ENCODE data around the gene LRCH3.

LRCH3 gene

DNA sequence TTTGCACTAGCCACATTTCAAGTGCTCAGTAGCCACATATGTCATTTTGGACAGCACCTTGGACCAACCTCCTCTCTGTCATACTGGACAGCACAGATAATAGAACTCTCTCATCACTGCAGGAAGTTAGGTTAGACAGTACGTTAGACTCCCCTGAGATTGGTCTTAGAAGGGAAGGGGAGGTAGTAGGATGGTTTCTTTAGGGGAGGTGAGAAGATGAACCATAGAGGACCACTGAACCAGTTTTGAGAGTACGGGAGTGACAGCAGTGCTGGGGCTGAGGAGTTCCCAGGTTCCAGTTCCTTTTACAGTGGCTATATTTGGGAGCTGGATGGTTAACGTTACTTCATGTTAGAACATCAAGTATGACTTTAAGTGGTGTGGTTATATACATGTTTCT is 7.8 kb downstream of the LRCH3 start:
- TF ChIP-seq, protein P1, sequence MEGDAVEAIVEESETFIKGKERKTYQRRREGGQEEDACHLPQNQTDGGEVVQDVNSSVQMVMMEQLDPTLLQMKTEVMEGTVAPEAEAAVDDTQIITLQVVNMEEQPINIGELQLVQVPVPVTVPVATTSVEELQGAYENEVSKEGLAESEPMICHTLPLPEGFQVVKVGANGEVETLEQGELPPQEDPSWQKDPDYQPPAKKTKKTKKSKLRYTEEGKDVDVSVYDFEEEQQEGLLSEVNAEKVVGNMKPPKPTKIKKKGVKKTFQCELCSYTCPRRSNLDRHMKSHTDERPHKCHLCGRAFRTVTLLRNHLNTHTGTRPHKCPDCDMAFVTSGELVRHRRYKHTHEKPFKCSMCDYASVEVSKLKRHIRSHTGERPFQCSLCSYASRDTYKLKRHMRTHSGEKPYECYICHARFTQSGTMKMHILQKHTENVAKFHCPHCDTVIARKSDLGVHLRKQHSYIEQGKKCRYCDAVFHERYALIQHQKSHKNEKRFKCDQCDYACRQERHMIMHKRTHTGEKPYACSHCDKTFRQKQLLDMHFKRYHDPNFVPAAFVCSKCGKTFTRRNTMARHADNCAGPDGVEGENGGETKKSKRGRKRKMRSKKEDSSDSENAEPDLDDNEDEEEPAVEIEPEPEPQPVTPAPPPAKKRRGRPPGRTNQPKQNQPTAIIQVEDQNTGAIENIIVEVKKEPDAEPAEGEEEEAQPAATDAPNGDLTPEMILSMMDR (IDR thresholded peaks at IDR 0.05; ENCODE audit: low read depth, low read length, missing control alignments), result no peak
- DNase-seq (ENCODE audit: low read depth), result no peak
- H3K4me3 ChIP-seq (ENCODE audit: low read depth, low read length), result no peak overlapping the region
- in situ Hi-C loops (cut with HindIII; ENCODE audit: low sequenced_read_pairs), result no loop called here

DNA sequence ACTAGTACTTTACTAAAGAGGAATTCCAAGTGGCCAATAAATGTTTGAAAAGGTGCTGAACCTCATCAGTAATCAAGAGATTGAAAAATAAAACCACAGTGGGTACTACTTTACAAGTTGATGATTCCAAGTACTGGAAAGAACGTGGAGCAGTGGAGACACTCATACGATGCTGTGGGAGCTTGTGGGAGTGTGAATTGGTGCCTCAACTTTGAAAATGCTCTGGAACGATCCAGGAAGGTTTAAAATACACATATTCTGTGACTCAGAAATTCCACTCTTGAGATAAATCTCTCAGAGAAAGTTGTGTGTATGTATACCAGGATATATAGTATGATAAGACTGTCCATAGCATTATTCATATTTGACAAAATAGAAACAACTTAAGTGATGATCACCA is 9.3 kb downstream of the LRCH3 start:
- no peak overlapping the region for H3K4me3 ChIP-seq (ENCODE audit: low read depth, low read length)
- DNase-seq (ENCODE audit: low read depth), result no peak
- in situ Hi-C loops (cut with HindIII; ENCODE audit: low sequenced_read_pairs), result no loop called here
- TF ChIP-seq, protein P1 (IDR thresholded peaks at IDR 0.05; ENCODE audit: low read depth, low read length, missing control alignments), result no peak

DNA sequence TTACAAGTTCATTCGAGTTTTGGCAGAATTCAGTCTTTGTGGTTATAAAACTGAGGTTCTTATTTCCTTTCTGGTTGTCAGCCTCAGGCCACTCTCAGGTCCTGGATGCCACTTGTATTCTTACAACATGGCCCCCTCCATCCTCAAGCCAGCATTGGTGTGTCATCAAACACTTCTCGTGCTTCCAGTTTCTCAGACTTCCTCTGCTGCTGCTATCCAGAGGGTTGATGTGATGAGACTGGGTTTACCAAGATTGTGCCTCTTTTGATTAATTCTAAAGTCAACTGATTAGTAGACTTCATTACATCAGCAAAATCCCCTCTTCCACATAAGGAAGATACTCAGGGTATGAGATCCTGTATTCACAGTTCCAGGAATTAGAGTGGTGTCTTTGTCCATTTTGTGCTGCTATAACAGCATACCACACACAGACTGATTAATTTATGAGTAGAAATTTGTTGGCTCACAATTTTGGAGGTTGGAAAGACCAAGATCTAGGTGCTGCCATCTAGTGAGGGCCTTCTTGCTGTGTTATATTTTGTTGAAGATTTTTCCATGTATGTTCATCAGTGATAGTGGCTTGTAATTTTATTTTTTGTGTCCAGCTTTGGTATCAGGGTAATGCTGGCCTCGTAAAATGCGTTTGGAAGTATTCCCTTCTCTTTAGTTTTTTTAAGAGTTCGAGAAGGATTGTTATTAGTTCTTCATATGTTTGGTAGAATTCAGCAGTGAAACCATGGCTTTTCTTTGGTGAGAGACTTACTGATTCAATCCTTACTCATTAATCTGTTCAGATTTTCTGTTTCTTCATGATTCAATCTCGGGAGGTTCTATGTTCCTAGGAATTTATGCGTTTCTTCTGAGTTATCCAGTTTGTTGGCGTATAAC is 11.1 kb downstream of the LRCH3 start:
- in situ Hi-C loops (cut with HindIII; ENCODE audit: low sequenced_read_pairs), result no loop called here
- no peak overlapping the region for H3K4me3 ChIP-seq (ENCODE audit: low read depth, low read length)
- TF ChIP-seq, protein P1 (IDR thresholded peaks at IDR 0.05; ENCODE audit: low read depth, low read length, missing control alignments), result peak; percentile 50
- DNase-seq (ENCODE audit: low read depth), result no peak

DNA sequence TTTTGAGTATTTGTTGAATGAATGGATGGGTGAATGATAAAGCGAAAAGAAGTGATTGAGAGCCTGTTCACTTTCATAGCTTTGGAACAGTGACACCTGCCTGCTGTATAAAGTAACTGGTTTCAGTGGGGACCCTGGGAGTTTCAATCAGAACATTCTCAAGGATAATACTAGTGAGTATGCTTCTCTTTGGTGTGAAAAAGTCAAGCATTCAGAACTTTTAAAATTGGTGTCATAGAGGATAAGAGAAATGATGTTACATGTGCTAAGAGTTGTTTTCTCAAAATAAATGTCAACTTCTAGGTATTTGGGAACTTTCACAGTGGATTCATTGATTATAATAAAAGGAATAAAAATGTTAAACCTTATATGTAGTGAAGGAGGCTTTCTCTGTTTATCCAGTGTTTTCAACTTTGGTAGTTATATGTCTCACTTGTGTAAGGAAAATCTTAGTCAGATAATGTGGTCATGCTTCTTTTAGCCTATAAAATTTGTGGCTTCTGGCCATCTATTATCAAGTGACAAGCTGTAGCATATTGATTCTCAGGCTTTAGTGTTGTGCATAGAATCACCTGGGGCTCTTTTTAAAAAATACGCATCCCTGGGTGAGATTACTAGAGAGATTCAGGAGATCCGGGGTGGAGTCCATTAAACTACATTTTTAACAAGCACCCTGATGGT is 11.9 kb downstream of the LRCH3 start:
- TF ChIP-seq, protein P1 (IDR thresholded peaks at IDR 0.05; ENCODE audit: low read depth, low read length, missing control alignments), result peak; percentile 11
- in situ Hi-C loops (cut with HindIII; ENCODE audit: low sequenced_read_pairs), result no loop called here
- DNase-seq (ENCODE audit: low read depth), result no peak
- no peak overlapping the region for H3K4me3 ChIP-seq (ENCODE audit: low read depth, low read length)

DNA sequence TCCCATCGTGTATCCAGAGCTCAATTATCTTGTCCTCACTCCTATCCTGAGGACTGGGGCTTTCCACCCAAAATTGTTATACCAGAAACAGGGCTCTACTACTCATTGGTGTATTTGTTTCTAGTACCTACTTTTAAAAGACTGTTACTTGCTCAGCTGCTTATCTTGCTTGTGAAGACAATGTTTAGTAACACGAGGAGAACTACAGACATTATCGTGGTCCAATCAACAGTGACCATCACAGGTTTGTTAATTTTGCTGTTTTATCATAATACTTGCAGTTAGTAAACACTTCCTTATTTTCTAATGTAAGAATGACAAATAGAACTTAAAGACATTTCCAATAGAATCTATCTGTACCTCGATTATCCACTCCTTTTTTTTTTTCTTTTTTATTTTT is 13.5 kb downstream of the LRCH3 start:
- in situ Hi-C loops (cut with HindIII; ENCODE audit: low sequenced_read_pairs), result no loop called here
- no peak overlapping the region for H3K4me3 ChIP-seq (ENCODE audit: low read depth, low read length)
- DNase-seq (ENCODE audit: low read depth), result no peak
- TF ChIP-seq, protein P1 (IDR thresholded peaks at IDR 0.05; ENCODE audit: low read depth, low read length, missing control alignments), result no peak

DNA sequence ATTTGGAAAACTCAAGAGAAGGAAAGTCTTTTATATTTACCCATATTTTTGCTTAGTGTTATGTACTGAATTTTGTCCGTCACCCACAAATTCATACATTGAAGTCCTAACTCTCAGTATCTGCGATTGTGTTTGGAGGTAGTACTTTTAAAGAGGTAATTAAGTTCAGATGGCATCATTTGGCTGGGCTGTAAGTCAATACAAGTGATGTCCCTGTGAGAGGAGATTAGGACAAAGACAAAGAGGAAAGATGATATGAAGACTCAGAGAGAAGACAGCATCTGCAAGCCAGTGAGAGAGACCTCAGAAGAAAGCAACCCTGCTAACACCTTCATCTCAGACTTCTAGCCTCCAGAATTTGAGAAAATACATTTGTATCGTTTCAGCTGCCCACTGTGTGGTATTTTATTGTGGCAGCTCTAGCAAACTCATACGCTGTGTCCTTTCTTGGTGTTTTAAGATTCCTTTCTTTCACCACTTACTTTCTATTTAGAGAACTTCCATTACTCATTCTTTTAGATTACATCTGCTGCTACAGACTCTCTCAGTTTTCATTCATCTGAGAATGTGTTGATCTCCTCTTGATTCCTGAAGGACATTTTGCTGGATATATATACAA is 17.0 kb downstream of the LRCH3 start:
- TF ChIP-seq, protein P1 (IDR thresholded peaks at IDR 0.05; ENCODE audit: low read depth, low read length, missing control alignments), result no peak
- no peak for DNase-seq (ENCODE audit: low read depth)
- in situ Hi-C loops (cut with HindIII; ENCODE audit: low sequenced_read_pairs), result no loop called here
- H3K4me3 ChIP-seq (ENCODE audit: low read depth, low read length), result no peak overlapping the region

Measured in astrocyte of the cerebellum (primary cell).